Endodermal cell (in vitro differentiated cells): ENCODE results near the gene RBM18. TPM values are rescaled to one million over a fixed set of nuclear protein-coding genes. Genes with fewer than 3 reads are reported as not detected.

ENCODE experiments used
- DNase-seq: peaks from one replicate; pipeline ENCODE4 v3.0.0-alpha.2; 2017
- H3K27ac ChIP-seq: 2 replicates; pipeline ENCODE4 v1.5.1; 2013; ENCODE audit warnings: mild to moderate bottlenecking, low read depth, low read length, moderate library complexity
- H3K27me3 ChIP-seq: 2 replicates; pipeline ENCODE4 v1.6.1; 2013; ENCODE audit warnings: mild to moderate bottlenecking, low read length, moderate library complexity; ENCODE audit not compliant: insufficient read depth, control insufficient read depth, poor library complexity, severe bottlenecking
- H3K36me3 ChIP-seq: 2 replicates; pipeline ENCODE4 v1.7.0; 2013; ENCODE audit warnings: mild to moderate bottlenecking, low read length, moderate library complexity; ENCODE audit not compliant: control insufficient read depth, insufficient read depth
- H3K4me1 ChIP-seq: one replicate; pipeline ENCODE4 v1.7.0; 2013; ENCODE audit warnings: low read length; ENCODE audit not compliant: control insufficient read depth, insufficient read depth
- H3K4me3 ChIP-seq: 2 replicates; pipeline ENCODE4 v1.5.1; 2013; ENCODE audit warnings: mild to moderate bottlenecking, low read length, moderate library complexity
- H3K9ac ChIP-seq: 2 replicates; pipeline ENCODE4 v1.6.1; 2013; ENCODE audit warnings: mild to moderate bottlenecking, low read length, moderate library complexity; ENCODE audit not compliant: poor library complexity, severe bottlenecking; ENCODE audit errors: extremely low read depth
- H3K9me3 ChIP-seq: 2 replicates; pipeline ENCODE4 v1.6.1; 2013; ENCODE audit warnings: mild to moderate bottlenecking, low read length, moderate library complexity; ENCODE audit not compliant: control insufficient read depth
- H3K27ac Mint-ChIP-seq: 2 replicates; pipeline ENCODE4 v1.8.0; 2020; ENCODE audit warnings: mixed read lengths
- H3K27me3 Mint-ChIP-seq: 2 replicates; pipeline ENCODE4 v1.8.0; 2021; ENCODE audit warnings: mild to moderate bottlenecking, mixed read lengths; ENCODE audit not compliant: insufficient read depth
- H3K36me3 Mint-ChIP-seq: 2 replicates; pipeline ENCODE4 v1.8.0; 2020; ENCODE audit warnings: low read depth, mixed read lengths
- H3K4me1 Mint-ChIP-seq: 2 replicates; pipeline ENCODE4 v1.8.0; 2020; ENCODE audit warnings: mixed read lengths
- H3K4me3 Mint-ChIP-seq: 2 replicates; pipeline ENCODE4 v1.8.0; 2020; ENCODE audit warnings: mild to moderate bottlenecking, moderate library complexity, mixed read lengths
- H3K9me3 Mint-ChIP-seq: 2 replicates; pipeline ENCODE4 v1.8.0; 2020; ENCODE audit warnings: mild to moderate bottlenecking, mixed read lengths
- WGBS, 2 experiments: methylation state at CpG; one replicate each; pipeline versions ENCODE4 v1.1.5 to v1.1.7; 2013; ENCODE audit warnings: missing lambda C conversion rate in 2 of 2, mixed read lengths in 1 of 2; ENCODE audit not compliant: insufficient coverage in 1 of 2, insufficient read length in 1 of 2; 5-methylcytosine and 5-hydroxymethylcytosine counted together
- total RNA-seq, 2 donors: library from RNA; stranded (reverse); fragmentation: NEBNext Ultra II Directional in 1 of 2; extraction: Animal tissue kit (Norgen Biotek cat#: 25700) in 1 of 2; gene quantifications; 2 replicates in 1 of 2; 3 replicates in 1 of 2; pipeline ENCODE4 v1.2.1, GENCODE V29; 2021
- TF ChIP-seq, protein P1 (sequence below): fragments of 200-600 bp; sonication (generic); conservative IDR thresholded peaks from 2 replicates; pipeline ENCODE4 v1.5.0; 2021; ENCODE audit warnings: antibody characterized with exemption, mild to moderate bottlenecking

The RBM18 gene
- total RNA-seq, 2 donors from 2014 or later: 15.7 to 17.3 TPM

GRCh38 chr9:122277285-122277897, 12.8 kb upstream of the RBM18 start:
- H3K27ac ChIP-seq: no peak overlapping the region
- H3K9me3 ChIP-seq: peaks cover 27% of the 10 kb centered on the region
- no peak overlapping the region for H3K4me3 ChIP-seq
- H3K9ac ChIP-seq: no peak overlapping the region
- TF ChIP-seq, protein P1, sequence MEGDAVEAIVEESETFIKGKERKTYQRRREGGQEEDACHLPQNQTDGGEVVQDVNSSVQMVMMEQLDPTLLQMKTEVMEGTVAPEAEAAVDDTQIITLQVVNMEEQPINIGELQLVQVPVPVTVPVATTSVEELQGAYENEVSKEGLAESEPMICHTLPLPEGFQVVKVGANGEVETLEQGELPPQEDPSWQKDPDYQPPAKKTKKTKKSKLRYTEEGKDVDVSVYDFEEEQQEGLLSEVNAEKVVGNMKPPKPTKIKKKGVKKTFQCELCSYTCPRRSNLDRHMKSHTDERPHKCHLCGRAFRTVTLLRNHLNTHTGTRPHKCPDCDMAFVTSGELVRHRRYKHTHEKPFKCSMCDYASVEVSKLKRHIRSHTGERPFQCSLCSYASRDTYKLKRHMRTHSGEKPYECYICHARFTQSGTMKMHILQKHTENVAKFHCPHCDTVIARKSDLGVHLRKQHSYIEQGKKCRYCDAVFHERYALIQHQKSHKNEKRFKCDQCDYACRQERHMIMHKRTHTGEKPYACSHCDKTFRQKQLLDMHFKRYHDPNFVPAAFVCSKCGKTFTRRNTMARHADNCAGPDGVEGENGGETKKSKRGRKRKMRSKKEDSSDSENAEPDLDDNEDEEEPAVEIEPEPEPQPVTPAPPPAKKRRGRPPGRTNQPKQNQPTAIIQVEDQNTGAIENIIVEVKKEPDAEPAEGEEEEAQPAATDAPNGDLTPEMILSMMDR: no peak
- H3K27me3 ChIP-seq: no peaks in the 10 kb centered on the region
- H3K36me3 Mint-ChIP-seq: peaks cover 67% of the 10 kb centered on the region
- H3K4me1 ChIP-seq: no peaks in the 10 kb centered on the region
- H3K27me3 Mint-ChIP-seq: no peaks in the 10 kb centered on the region
- DNase-seq: no peak
- WGBS, 2 experiments: 95% methylated on average over 4 to 10 of the region's 10 CpGs
- no peak overlapping the region for H3K4me3 Mint-ChIP-seq
- H3K9me3 Mint-ChIP-seq: peaks cover 19% of the 10 kb centered on the region
- H3K4me1 Mint-ChIP-seq: peaks cover 2% of the 10 kb centered on the region
- peaks cover 64% of the 10 kb centered on the region for H3K36me3 ChIP-seq
- H3K27ac Mint-ChIP-seq: no peak overlapping the region

DNA sequence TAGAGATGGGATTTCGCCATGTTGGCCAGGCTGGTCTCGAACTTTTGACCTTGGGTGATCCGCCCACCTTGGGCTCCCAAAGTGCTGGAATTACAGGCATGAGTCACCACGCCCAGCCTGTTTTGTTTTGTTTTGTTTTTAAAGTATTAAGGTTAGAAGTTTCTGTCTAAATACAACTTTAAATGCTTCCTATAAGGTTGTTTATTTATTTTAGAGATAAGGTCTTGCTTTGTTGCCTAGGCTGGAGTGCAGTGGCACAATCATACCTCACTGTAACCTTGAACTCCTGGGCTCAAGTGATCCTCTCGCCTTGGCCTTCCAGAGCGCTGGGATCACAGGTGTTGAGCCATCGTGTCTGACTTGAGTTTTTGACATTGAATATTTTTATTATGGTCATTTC, 11.5 kb upstream of the RBM18 start:
- TF ChIP-seq, protein P1: no peak
- H3K4me3 ChIP-seq: no peak overlapping the region
- H3K4me1 ChIP-seq: no peaks in the 10 kb centered on the region
- H3K4me1 Mint-ChIP-seq: no peaks in the 10 kb centered on the region
- H3K9me3 ChIP-seq: peaks cover 27% of the 10 kb centered on the region
- peaks cover 19% of the 10 kb centered on the region for H3K9me3 Mint-ChIP-seq
- no peak overlapping the region for H3K27ac ChIP-seq
- H3K27me3 Mint-ChIP-seq: no peaks in the 10 kb centered on the region
- no peaks in the 10 kb centered on the region for H3K27me3 ChIP-seq
- DNase-seq: no peak
- peaks cover 62% of the 10 kb centered on the region for H3K36me3 ChIP-seq
- no peak overlapping the region for H3K27ac Mint-ChIP-seq
- H3K36me3 Mint-ChIP-seq: peaks cover 67% of the 10 kb centered on the region
- no peak overlapping the region for H3K4me3 Mint-ChIP-seq
- H3K9ac ChIP-seq: no peak overlapping the region
- WGBS, 2 experiments: 93 to 100% methylated on average over 3 to 6 of the region's 7 CpGs

- H3K36me3 ChIP-seq: peaks cover 59% of the 10 kb centered on the region
- no peaks in the 10 kb centered on the region for H3K4me1 ChIP-seq
- H3K9ac ChIP-seq: no peak overlapping the region
- H3K9me3 ChIP-seq: peaks cover 27% of the 10 kb centered on the region
- no peak overlapping the region for H3K4me3 ChIP-seq
- WGBS, 2 experiments: 80 to 87% methylated on average over 2 of the region's 2 CpGs
- H3K27ac Mint-ChIP-seq: no peak overlapping the region
- no peaks in the 10 kb centered on the region for H3K4me1 Mint-ChIP-seq
- no peak overlapping the region for H3K27ac ChIP-seq
- no peaks in the 10 kb centered on the region for H3K27me3 ChIP-seq
- H3K4me3 Mint-ChIP-seq: no peak overlapping the region
- peaks cover 64% of the 10 kb centered on the region for H3K36me3 Mint-ChIP-seq
- DNase-seq: no peak
- peaks cover 19% of the 10 kb centered on the region for H3K9me3 Mint-ChIP-seq
- no peaks in the 10 kb centered on the region for H3K27me3 Mint-ChIP-seq
- TF ChIP-seq, protein P1: no peak
Measured at GRCh38 chr9:122274055-122274454, 9.4 kb upstream of the RBM18 start.
